ENCODE measurements around the gene RAPGEF5. TPM values are rescaled to one million over a fixed set of nuclear protein-coding genes. Genes with fewer than 3 reads are reported as not detected.

The RAPGEF5 gene
- polyA plus RNA-seq, 1 donor (not counting 4 experiments of a cell fraction or from before 2014, with no cell fraction given): 2.1 TPM

- Histone ChIP-seq H3K9ac (ENCODE audit: control insufficient read depth, extremely low read depth, insufficient read depth, low read length) (no peak overlapping the region), H3K27me3 (ENCODE audit: control insufficient read depth, extremely low read depth, insufficient read depth, low read length) (peaks cover 4% of the 10 kb centered on the region), H3K9me1 (ENCODE audit: control insufficient read depth, extremely low read depth, insufficient read depth, low read length) (no peaks in the 10 kb centered on the region), H3K4me3 (ENCODE audit: control insufficient read depth in 2 of 3, extremely low read depth in 1 of 3, insufficient read depth in 2 of 3, low read depth in 1 of 3, low read length in 3 of 3) (no peak overlapping the region), H3K9me3 (ENCODE audit: control insufficient read depth, low read depth, low read length) (no peaks in the 10 kb centered on the region), H2AFZ (ENCODE audit: control insufficient read depth, low read length) (no peak overlapping the region), H3K4me2 (ENCODE audit: control insufficient read depth, extremely low read depth, insufficient read depth, low read depth, low read length) (no peak overlapping the region), H3K27ac (ENCODE audit: control insufficient read depth, insufficient read depth, low read length) (no peak overlapping the region), H4K20me1 (ENCODE audit: control insufficient read depth, extremely low read depth, insufficient read depth, low read length) (no peaks in the 10 kb centered on the region), H3K4me1 (ENCODE audit: control insufficient read depth, extremely low read depth, insufficient read depth, low read length) (no peaks in the 10 kb centered on the region), H3K36me3 (ENCODE audit: control insufficient read depth in 2 of 2, extremely low read depth in 1 of 2, insufficient read depth in 2 of 2, low read length in 2 of 2) (no peaks in the 10 kb centered on the region), H3K79me2 (ENCODE audit: control insufficient read depth, insufficient read depth, low read length) (no peaks in the 10 kb centered on the region)
- DNase-seq (ENCODE audit: low read depth, low spot score): no peak
- dilution Hi-C loops (cut with MboI; ENCODE audit: extremely low pct_ligation_motif_present, low sequenced_read_pairs): no loop called here
- TF ChIP-seq CTCF (optimal IDR thresholded peaks at IDR 0.05 in 1 of 3, IDR thresholded peaks at IDR 0.05 in 1 of 3, conservative IDR thresholded peaks at IDR 0.05 in 1 of 3; ENCODE audit: extremely low read depth in 1 of 3, insufficient read depth in 2 of 3, low read length in 3 of 3) (no peak), EZH2 (IDR thresholded peaks at IDR 0.05; ENCODE audit: low read length) (no peak)
- no peak for FAIRE-seq
Observed at GRCh38 chr7:22075561-22075960, 281.4 kb downstream of the RAPGEF5 start.

- Histone ChIP-seq H3K4me3 (ENCODE audit: control insufficient read depth in 2 of 3, extremely low read depth in 1 of 3, insufficient read depth in 2 of 3, low read depth in 1 of 3, low read length in 3 of 3) (no peak overlapping the region), H3K36me3 (ENCODE audit: control insufficient read depth in 2 of 2, extremely low read depth in 1 of 2, insufficient read depth in 2 of 2, low read length in 2 of 2) (no peaks in the 10 kb centered on the region), H3K9ac (ENCODE audit: control insufficient read depth, extremely low read depth, insufficient read depth, low read length) (no peak overlapping the region), H2AFZ (ENCODE audit: control insufficient read depth, low read length) (no peak overlapping the region), H3K4me1 (ENCODE audit: control insufficient read depth, extremely low read depth, insufficient read depth, low read length) (no peaks in the 10 kb centered on the region), H3K27ac (ENCODE audit: control insufficient read depth, insufficient read depth, low read length) (no peak overlapping the region), H3K9me1 (ENCODE audit: control insufficient read depth, extremely low read depth, insufficient read depth, low read length) (no peaks in the 10 kb centered on the region), H3K9me3 (ENCODE audit: control insufficient read depth, low read depth, low read length) (no peaks in the 10 kb centered on the region), H3K4me2 (ENCODE audit: control insufficient read depth, extremely low read depth, insufficient read depth, low read depth, low read length) (no peak overlapping the region), H3K27me3 (ENCODE audit: control insufficient read depth, extremely low read depth, insufficient read depth, low read length) (peaks cover 7% of the 10 kb centered on the region), H3K79me2 (ENCODE audit: control insufficient read depth, insufficient read depth, low read length) (no peaks in the 10 kb centered on the region), H4K20me1 (ENCODE audit: control insufficient read depth, extremely low read depth, insufficient read depth, low read length) (no peaks in the 10 kb centered on the region)
- no peak for FAIRE-seq
- no peak for DNase-seq (ENCODE audit: low read depth, low spot score)
- dilution Hi-C loops (cut with MboI; ENCODE audit: extremely low pct_ligation_motif_present, low sequenced_read_pairs): no loop called here
- no peak for TF ChIP-seq CTCF (optimal IDR thresholded peaks at IDR 0.05 in 1 of 3, IDR thresholded peaks at IDR 0.05 in 1 of 3, conservative IDR thresholded peaks at IDR 0.05 in 1 of 3; ENCODE audit: extremely low read depth in 1 of 3, insufficient read depth in 2 of 3, low read length in 3 of 3)
- no peak for TF ChIP-seq EZH2 (IDR thresholded peaks at IDR 0.05; ENCODE audit: low read length)
Observed at GRCh38 chr7:22074897-22075296, 282.1 kb downstream of the RAPGEF5 start.

Small RNA genes lying within 50 kb of the gene (small RNA-seq; reads per million reads assigned to genes)
- 0 reads per million in 3 experiments for gene RNA5SP227 (ENCODE audit: insufficient read length in 3 of 3, low read depth in 3 of 3, low replicate concordance in 1 of 3)

Other genes with a start within 250 kb of the RAPGEF5 start
- 12.0 to 18.9 TPM (median 14.9 TPM) in 3 replicates for gene STEAP1B, start 143.0 kb upstream of the RAPGEF5 start, polyA plus RNA-seq

Data from keratinocyte (primary cell).